NCI-H2029 (cell line): ENCODE results near the gene DDR1.
A peak's percentile ranks its signal among the peaks of the same experiment; 100 is the strongest.
"Not testable (repeated sequence)": the region's sequence is repeated elsewhere in the genome, so short reads cannot be mapped to it uniquely, and the experiment has no call there.

Experiments
- DNase-seq: peaks from one replicate; lab custom pipeline; 2025; lab: John Stamatoyannopoulos, UW

DDR1 gene

DNA sequence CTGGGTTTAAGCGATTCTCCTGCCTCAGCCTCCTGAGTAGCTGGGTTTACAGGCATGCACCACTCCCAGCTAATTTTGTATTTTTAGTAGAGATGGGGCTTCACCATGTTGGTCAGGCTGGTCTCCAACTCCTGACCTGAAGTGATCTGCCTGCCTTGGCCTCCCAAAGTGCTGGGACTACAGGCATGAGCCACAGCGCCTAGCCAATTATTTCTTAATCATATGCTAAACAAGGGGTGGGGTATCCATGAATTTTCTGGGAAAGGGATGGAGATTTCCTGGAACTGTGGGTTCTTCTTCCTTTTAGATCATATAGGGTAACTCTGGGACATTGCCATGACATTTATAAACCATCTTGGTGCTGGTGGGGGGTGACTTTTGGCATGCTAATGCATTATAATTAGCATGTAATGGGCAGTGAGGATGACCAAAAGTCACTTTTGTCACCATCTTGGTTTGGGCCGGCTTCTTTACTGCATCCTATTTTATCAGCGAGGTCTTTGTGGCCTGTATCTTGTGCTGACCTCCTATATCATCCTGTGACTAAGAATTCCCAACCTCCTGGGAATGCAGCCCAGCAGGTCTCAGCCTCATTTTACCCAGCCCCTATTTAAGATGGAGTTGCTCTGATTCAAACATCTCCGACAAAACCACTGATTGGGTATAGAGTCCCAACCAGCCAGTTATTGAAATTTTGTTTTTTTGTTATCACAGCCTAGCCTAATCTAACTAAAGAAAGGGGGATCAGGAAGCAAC, 29.9 kb upstream of the DDR1 start:
- DNase-seq = no peak

DNA sequence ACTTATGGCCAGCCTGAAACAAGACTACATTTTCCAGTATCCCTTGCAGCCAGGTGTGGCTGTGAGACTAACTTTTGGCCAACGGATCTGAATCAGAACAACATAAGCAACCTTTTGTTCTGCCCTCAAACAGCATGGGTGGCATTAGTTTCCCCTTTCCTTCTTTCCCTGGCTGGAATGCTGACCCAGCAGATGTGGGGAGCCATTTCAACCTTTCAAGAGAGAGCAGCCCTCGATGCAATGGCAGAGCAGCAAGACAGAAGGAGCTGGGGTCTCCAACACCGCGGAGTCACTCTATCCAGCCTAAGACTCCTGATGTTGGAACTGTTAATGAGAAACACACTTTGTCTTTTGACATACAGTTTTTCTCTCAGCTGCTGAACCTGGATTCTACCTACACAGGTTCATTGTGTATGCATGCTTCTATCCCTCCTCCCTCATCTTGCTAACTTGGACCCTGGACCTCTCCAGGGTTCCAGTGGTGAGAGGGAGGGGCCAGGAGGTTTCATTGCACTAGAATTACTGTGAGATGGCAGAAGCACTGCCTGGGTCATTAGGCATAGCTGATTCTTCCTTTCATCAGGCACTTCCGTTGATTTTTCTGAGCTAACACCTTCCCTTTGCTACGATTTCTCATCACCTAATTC, 28.8 kb upstream of the DDR1 start:
- no peak for DNase-seq

DNA sequence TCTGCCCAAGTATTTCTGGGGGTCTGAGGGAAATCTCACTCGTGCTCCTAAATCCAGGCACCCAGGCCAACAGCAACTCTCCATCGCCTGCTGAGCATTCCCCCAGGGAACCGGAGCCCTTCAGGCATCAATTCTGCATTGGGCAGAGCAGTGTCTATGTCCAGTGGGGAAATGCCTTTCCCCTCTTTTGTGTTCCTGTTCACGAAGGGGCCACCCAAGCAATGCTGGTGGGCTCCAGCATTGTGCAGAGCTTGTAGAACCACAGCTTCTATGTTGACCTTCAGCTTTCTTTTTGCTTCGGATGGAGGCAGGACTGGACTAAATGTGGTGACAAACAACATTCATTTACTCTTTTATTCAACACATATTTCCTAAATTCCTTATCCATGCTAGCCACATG, 27.2 kb upstream of the DDR1 start:
- no peak for DNase-seq

DNA sequence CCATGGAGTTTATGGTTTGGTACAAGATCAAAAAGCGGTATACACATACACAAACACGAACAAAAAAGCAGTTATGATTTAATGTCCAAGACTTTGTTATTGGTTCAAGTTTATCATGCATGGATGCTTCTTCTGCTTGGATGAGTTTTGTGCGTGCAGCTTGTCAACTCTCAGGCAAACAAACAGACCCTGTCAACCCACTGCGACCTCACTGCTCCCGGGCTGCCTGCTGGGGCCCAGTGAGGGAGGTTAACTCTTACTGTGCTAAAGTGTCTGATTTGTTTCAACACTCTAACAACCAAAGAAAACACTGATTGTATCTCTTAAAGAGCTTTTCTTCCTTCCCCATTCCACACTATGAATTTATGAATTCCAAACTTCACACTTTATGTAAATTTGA, 26.8 kb upstream of the DDR1 start:
- DNase-seq = no peak

DNA sequence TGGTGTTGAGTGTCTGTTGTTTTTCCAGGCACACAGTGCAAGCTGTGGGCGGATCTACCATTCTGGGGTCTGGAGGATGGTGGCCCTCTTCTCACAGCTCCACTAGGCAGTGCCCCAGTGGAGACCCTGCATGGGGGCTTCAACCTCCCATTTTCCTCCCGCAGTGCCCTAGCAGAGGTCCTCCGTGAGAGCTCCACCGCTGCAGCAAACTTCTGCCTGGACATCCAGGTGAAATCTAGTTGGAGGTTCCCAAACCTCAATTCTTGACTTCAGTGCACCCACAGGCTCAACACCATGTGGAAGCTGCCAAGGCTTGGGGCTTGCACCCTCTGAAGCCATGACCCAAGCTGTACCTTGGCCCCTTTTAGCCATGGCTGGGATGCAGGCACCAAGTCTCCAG, 24.6 kb upstream of the DDR1 start:
- not testable (repeated sequence) for DNase-seq

DNA sequence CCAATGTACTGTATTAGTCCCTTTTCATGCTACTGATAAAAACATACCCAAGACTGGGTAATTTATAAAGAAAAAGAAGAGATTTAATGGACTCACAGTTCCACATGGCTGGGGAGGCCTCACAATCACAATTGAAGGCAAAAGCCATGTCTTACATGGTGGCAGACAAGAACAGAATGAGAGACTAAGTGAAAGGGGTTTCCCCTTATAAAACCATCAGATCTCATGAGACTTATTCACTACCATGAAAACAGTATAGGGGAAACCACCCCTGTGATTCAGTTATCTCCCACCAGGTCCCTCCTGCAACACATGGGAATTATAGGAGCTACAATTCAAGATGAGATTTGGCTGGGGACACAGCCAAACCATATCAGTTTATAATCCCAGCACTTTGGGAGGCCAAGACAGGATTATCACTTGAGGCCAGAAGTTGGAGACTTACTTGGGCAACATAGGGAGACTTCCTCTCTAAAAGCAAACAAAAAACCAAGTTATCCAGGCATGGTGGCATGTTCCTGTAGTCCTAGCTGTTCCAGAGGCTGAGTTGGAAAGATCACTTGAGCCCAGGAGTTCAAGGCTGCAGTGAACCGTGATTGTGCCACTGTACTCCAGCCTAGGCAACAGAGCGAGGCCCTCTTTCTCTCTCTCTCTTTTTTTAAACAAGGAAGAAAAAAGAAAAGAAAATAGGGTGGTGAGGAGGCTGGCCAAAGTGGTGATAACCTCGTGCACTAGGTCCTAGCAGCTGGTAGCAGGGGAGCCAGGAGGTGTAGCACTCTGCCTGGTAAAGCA, 22.9 kb upstream of the DDR1 start:
- DNase-seq = no peak

DNA sequence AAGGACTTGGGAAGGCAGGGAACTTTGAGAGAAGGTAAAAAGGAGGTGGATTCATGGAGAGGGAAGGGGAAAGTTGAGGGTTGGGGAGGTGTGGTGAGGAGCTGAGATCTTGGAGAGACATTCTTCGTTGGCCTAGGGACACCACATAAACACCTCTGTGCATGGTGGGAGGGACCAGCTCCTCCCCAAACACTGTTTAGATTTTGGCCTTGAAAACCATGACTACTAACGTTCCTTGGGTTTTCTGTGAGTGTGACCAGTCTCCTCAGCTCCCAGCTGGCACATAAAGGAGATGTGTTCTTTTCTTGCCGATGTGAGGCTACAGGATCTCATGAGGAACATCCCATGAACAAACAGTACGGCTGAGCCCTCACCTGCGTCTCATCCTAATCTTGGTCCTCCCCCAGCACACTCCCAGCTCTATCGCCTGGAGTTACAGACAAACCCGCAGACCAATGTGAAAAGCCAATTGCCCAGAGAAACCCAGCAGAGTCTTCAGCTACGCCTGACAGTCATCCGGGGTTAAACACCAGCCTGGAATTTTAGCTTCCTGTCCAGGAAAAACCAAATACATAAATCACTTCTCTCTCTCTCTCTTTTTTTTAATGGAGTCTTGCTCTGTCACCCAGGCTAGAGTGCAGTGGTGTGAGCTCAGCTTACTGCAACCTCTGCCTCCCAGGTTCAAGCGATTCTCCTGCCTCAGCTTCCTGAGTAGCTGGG, 22.0 kb upstream of the DDR1 start:
- no peak for DNase-seq

DNA sequence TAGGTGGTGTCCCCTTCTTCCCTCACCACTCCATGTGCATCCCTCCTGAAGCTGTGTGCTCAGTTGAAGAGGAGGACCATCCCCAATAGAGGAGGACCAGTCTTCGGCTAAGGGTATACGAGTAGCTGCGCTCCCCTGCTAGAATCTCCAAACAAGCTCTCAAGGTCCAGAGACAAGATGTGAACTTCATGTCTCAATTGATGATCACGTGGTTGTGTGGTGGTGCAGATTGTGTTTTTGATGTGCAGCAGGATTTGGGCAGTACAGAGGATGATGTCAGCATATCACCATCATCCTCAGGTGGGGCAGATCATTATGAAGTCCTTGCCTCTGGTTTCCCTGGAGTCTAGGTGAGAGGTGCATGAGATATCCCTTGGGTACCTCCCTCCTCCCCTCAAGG, 20.0 kb upstream of the DDR1 start:
- DNase-seq = no peak

DNA sequence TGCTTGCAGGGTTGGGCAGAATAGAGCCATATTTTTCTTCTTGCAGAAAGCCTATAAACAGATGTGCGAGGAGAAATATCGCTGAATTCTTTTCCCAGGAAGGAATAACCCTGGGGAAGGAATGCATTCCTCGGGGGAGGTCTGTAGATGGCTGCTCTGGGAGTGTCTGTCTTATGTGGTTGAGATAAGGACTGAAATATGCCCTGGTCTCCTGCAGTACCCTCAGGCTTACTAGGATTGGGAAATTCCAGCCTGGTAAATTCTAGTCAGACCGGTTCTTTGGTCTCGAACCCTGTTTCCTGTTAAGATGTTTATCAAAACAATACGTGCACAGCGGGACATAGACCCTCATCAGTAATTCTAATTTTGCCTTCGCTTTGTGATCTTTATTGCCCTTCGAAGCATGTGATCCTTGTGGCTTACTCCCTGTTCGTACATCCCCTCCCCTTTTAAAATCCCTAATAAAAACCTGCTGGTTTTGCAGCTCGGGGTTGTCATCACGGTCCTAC, 15.0 kb upstream of the DDR1 start:
- not testable (repeated sequence) for DNase-seq

DNA sequence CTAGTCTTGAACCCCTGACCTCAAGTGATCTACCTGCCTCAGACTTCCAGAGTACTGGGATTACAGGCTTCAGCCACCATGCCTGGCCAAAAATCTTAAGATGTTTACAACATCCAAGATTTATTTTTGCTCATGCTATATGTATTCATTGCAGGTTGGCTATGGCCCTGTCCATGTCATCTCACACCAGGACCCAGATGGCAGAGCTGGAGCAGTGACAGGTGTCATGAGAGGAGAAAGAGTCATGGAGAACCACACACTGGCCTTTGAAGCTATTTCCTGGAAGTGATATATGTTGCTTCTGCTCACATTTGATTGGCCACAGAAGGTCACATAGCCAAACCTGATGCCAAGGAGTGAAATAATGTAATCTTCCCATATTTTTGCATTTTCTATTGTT, 13.8 kb upstream of the DDR1 start:
- DNase-seq = no peak

DNA sequence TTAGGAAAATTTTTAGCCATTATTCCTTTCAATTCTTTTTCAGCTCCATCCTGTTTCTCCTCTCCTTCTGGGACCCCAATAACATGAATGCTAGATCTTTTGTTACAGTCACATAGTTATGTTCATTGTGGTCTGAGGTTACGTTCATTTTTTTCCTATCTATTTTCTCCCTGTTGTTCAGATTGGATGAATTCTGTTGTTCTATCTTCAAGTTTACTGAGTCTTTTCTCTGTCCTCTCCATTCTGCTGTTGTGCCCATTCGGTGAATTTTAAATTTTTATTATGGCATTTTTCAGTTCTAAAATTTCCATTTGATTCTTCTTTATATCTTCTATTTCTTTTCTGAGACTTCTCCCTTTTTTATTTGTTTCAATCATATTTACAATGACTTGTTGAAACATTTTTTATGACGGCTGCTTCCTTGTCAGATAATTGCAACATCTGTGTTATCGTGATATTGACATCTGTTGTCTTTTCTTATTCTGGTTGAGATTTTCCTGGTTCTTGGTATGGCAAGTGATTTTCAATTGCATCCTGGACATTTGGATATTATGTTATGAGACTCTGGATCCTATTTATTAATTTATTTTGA, 12.6 kb upstream of the DDR1 start:
- no peak for DNase-seq

DNA sequence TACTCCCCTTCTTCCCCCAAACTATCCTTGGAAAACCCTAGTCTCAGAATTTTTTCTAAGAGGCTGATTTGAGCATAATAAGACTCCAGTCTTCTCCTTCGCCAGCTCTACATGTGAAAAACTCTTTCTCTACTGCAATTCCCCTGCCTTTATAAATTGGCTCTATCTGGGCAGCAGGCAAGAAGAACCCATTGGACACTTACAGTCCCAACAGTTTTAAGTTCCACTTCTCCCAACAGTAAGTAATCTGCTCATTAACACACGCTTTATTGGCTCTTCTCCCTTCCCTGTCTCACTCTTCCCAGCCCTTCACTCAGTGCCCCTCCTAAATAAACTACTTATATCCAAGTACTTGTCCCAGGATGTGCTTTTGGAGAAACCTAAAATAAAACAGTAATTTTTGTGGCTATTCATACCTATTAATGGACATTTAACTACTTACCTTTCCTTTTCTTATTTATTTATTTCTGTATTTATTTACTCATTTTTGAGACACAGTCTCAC, 11.1 kb upstream of the DDR1 start:
- DNase-seq = no peak

DNA sequence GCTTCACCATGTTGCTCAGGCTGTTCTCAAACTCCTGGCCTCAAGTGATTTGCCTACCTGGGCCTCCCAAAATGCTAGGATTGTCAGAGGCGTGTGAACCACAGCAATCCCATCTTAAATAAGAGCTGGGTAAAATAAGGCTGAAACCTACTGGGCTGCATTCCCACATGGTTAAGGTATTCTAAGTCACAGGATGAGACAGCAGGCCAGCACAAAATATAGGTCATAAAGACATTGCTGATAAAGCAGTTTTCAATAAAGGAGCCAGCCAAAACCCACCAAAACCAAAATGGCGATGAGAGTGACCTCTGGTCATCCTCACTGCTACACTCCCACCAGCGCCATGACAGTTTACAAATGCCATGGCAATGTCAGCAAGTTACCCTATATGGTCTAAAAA, 10.5 kb upstream of the DDR1 start:
- not testable (repeated sequence) for DNase-seq

DNA sequence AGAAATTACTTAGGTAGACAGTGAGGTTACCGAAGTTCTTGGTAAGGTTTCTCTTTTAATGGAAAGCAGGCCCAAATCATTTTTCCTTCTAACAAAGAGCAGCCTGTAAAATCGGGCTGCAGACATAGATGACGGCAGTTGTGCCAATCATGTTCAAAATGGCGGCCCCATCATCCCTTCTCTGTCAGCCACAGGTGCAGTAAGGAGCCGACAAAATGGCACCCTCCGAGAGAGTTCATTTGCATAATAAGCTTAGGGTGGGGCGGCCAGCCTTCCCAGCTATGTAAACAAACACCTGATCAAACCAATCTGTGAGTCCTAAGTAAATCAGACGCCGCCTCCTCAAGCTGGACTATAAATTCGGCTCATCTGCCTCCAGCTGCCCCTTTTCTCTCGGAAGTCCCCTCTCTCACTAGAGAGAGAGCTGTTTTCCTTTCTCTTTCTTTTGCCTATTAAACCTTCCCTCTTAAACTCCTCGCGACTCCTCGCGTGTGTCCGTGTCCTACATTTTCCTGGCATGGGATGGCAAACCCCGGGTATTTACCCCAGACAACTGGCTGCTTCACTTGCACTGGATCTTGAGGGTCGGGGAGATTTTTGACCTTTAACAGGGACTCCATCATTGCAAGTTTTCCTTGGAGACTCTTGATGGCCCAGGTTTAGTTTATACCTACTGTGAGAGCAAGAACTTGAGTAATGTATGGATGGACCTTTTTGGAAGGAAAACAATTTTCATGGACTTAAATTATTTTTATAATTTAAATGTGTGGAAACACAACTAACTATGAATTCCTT, 8.9 kb upstream of the DDR1 start:
- peak; percentile 56 for DNase-seq

DNA sequence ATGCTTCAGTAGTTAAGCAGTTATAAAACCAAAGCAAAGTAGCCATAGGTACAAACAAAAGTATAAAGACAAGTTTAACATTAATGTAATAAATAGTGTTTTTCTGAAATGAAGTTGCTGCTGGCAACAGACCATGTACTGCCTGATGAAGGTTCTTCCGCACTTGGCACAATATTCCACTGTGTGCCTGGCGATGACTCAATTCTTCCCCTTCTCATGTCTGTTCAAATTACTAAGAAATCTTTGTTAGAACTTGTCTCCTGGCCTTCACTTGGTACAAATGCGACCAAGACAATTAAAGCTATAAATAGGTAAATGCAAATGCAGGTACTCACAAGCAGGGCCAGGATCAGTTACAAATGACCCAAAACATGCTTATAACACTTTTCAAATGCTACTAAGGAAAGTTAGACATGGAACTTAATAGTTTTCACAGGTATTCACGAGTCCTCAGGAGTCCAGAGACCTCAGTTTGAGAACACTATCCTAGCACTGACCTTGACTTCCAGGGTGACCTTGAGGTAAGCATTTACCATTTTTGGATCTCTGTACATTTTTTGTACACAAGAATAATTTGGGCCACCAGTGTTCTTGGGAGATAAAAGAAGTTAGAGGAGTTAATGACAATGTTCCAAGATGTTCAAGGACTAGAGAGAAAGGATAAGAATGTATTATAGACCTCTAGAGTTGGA, 8.1 kb upstream of the DDR1 start:
- no peak for DNase-seq

DNA sequence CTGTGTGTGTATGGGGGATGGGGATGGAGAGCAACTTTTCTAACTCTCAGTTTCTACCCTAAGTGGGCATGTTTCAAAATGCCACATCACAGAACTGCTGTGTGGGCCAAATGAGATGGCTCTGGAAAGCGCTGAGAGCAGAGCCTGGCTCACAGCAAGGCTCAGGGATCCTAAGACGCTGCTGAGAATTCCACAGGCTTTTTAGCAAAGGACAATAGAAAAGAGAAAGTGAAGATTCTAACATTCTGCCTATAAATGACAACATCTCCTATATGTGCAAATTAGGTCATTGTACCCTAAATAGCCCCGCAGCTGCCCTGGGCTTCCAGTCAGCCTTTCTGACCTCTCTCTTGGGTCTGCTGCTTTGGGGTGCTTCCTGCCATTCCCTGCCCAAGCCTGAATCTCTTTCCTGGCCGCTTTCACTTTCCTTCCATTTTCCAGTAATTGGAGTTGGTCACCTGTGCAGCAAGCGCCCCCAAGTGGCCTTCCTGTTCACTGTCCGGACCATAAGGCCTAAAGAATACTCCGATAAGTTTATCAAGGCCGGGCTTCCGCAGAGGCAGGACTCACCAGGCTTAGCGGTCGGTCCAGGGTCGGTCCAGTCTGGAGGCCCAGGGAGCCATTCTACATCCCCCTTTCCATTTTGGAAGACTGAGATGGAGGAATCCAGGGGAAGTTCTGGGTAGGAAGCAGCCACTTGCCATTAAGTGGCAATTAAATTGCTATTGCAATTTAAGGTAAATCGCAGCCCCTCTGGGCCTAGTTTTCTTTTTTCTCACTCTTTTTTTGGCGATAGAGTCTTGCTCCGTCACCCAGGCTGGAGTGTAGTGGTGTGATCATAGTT, 6.7 kb upstream of the DDR1 start:
- peak; percentile 83 for DNase-seq

DNA sequence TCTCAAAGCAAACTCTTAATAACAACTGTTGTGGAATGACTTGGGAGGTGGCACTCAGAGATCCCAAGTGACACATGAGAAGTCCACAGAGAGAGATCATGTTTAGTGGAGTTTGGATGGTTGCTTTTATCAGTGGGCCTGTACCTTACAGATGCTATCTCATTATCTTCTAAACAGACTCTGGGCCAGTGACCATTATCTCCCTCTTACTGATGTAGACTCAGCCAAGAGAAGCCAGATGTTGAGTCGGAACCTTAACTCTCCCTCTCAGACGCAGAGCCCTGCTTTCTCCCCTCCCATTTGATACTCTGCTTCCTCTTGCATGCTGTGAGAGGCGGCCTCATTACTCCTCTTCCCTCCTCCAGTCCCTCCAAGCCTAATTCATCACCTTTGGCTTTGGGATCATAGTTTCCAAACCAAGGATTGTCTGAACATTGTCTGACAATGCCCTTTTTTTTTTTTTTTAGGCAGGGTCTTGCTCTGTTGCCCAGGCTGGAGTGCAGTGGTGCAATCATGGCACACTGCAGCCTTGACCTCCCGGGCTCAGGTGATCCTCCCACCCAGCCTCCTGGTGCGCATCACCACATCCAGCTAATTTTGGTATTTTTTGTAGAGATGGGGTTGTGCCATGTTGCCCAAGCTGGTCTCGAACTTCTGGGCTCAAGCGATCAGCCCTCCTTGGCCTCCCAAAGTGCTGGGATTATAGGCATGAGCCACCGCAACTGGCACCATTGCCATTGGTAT, 4.5 kb upstream of the DDR1 start:
- DNase-seq = no peak

DNA sequence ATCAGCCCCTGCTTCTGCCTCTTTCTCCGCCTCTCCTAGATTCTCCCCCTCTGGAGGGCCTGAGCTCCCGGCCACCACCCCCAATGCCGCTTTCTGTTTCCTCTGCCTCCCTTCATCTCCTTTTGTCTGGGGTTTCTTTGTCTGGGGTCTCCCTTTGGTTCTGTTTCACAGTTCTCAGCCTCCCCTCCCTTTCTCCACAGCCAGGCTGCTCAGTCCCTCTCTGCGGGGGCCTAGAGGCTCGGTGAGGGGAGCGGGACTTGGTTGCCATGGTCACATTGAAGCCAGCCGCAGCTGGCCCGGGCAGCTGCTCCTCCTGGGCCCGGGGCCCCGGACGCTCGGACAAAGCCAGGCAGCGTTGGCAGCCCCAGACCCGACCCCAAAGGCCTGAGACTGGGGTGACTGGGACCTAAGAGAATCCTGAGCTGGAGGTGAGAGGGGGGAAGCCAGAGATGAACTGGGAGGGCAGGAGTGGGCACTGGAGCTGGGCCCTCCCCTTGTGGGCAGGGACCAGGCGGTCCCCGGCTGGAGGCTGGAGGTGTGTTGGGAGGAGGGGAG, 3.5 kb upstream of the DDR1 start:
- no peak for DNase-seq
